ENCODE results near the gene MED12. TPM values are rescaled to one million over a fixed set of nuclear protein-coding genes. Genes with fewer than 3 reads are reported as not detected.

Gene MED12
- total RNA-seq, 1 donor from 2014 or later: 23.3 TPM

DNA sequence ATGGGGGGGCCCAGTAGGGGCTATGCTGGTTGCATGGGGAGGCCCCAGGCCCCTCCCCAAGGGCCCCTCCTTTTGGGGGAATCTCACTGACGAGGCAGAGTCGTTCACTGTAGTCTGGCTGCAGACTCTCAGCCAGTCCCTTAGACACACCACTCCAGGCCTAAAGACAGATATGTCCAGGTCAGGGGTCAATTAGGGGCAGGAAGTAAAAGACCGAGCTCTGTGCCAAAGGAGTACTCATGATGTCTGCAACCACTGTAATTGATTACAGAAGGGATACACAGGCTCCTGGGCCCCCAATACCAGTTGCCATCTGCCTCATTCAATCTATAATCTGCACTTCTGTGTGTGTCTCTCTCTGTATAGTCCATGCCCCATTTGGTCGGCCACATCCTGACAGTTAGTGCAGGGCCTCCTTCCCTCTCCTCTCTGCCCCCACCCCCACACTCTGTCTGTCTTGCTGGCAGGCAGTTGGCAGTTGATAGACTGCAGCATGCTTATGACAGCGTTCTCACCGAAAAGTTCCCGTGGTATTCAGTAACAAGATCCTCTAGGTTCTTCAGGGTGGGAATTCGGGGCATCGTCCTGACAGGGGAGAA, 10.5 kb upstream of the MED12 start:
- ATAC-seq: no peak

GRCh38 chrX:71109051-71109450, 9.3 kb upstream of the MED12 start:
- no peak for ATAC-seq

DNA sequence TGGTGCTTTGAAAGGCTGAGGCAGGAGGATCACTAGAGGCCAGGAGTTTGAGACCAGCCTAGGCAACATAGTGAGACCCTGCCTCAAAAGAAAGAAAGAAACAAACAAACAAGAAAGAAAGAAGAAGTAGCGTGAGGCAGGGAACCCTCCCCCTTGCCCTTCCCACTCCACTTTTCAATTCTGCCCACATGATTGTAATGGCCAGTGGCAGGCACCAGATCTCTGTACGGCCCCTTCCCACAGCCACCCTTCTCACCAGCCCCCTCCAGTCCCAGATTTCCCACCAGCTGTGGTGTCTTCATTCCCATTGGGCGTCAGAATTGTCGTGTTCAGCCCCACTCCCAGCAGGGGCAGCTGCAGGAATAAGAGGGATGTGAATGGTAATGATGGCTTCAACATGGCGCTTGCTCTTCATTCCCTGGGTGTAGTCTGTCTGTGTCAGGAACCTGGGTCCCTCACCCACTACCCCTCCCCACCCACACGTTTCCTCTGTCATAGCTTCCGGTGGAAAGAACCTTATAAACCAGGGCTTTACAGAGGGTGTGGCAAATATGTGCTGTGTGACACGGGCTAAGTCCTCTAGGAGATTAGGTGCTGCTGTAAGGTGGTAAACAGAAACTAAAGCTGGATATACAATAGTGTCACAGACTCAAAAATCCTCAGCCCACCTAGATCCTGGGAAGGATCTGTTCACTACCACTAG, 7.1 kb upstream of the MED12 start, which contains the start of gene IL2RG:
TSS of gene IL2RG (minus strand) at position 437 of the 703 bp plus-strand sequence. CDS start at position 399, 38 bp downstream.
- ATAC-seq: peak; percentile 85

GRCh38 chrX:71111921-71112431, 6.4 kb upstream of the MED12 start:
- peak; percentile 30 for ATAC-seq

DNA sequence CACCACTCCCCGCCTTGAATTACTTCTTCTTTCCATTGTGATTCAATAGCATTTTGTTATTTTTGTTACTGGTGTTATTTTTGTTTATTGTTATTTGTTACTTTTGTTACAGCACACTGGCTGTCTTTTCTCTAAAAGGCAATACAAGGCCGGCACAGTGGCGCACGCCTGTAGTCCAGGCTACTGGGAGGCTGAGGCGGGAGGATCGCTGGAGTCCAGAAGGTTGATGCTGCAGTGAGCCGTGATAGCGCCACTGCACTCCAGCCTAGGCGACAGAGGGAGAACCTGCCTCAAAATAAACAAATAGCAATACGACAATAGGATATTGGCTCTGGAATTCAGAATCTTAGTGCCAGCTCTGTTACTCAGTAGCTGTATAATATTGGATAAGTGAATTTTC, 1.0 kb upstream of the MED12 start:
- no peak for ATAC-seq

- ATAC-seq: peak; percentile 28
These were observed 664 bp downstream of the MED12 start for GRCh38 chrX:71118985-71119535.

DNA sequence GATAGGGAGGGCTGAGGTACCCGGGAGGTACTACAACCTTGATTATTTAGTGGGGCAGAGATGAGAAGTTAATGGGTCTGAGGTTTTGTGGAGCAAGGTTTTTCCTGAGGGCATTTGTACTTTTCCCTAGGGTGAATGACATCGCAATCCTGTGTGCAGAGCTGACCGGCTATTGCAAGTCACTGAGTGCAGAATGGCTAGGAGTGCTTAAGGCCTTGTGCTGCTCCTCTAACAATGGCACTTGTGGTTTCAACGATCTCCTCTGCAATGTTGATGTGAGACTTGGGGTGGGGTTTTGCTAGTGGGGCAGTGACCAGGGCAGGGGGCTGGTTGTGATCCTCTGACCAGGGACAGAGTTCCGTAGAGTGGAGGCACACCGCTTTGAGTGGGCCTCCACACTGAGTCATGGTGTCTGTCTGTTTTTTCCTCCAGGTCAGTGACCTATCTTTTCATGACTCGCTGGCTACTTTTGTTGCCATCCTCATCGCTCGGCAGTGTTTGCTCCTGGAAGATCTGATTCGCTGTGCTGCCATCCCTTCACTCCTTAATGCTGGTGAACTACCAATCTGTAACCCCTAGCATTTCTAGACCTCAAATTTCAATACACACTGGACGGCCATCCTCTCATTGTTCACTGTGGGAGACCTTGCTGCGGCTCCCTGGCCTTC, 9.9 kb downstream of the MED12 start:
- no peak for ATAC-seq

- peak; percentile 69 for ATAC-seq
These were observed 10.7 kb downstream of the MED12 start for GRCh38 chrX:71128915-71129765.

DNA sequence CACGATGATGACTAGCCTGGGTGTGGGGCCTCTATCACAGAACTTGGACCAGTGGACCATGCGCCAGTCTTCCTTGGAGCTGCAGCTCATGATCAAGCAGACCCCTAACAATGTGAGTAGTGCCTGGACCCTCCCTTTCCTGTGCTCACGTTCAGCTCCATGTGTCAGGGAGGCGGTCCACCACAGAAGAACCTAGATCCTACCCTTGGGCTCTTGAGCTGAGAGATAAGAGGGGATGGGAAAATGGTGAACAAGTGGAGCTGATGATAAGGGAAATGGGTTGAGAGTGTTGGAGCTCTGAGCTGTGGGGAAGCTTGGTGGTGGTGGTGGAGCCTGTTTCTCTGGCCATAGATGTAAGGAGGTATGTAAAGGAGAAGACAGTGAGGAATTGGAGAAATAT, 13.1 kb downstream of the MED12 start:
- ATAC-seq: no peak

- ATAC-seq: no peak
These were observed 22.0 kb downstream of the MED12 start for GRCh38 chrX:71140440-71140839.

- no peak for ATAC-seq
These were observed 25.1 kb downstream of the MED12 start for GRCh38 chrX:71143508-71143907.

DNA sequence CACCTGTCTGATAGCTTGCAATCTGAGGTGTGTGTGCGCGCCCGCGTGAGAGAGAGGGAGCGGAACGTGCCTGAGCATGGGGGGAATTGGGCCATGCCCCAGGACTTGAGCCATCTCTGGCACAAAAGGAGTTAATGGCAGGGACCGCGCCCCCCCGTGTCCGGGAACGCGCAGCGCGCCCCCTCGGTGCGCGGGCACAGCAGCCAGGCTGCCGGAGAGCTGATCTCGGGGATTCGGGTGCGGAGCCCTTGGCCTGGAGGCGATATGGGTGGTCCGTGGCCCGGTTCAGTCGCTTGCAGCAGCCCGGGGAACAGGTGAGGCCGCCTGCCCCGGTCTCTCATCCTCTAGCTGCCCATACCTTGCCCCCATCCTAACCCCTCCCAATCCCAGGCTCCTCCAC, 26.3 kb downstream of the MED12 start, which contains the start of gene NLGN3:
TSS of gene NLGN3 (plus strand) at position 191 of the 400 bp plus-strand sequence. CDS start 2,909 bp downstream, outside the sequence.
- peak; percentile 10 for ATAC-seq

GRCh38 chrX:71147496-71148277, 29.3 kb downstream of the MED12 start:
- ATAC-seq: no peak

DNA sequence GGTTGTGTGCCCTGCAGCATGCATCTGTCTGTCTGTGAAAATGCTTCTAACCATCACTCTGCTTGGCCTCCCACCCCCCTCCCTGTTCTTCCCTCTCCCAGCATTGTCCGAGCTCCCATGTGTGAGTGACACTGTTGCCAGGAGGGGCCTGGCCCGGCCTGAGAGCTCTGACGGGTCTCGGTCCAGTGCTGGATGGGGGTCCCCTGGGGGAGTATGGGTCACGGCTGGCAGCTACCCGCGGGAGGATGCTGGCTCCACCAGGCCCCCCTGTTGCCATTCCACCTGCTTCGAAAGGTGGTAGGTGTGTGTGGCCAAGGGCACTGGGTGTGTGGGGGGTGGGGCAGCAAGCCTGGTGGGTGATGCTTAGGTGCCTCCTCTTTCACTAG, 29.9 kb downstream of the MED12 start:
- ATAC-seq: no peak

- no peak for ATAC-seq
These were observed 33.0 kb downstream of the MED12 start for GRCh38 chrX:71151366-71151765.

DNA sequence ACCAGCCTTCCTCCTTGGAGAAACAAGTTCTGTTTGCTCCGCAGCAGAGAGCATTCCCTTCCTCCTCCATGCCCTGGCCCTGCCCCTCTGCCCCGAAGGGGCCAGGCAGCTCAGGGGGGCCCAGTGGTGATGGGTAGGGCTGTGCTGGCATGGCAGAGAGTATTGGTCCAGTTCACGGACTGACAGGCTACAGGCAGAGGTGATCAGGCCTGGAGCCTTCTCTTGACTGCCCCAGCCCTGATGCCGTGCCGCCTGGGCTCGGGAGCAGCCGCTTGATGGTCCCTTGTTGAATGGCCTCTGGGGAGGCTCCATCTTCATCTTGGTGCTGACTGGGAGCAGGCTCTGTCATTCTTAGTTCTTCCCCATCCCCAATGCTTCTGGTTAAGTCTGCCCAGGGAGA, 35.8 kb downstream of the MED12 start:
- ATAC-seq: no peak

DNA sequence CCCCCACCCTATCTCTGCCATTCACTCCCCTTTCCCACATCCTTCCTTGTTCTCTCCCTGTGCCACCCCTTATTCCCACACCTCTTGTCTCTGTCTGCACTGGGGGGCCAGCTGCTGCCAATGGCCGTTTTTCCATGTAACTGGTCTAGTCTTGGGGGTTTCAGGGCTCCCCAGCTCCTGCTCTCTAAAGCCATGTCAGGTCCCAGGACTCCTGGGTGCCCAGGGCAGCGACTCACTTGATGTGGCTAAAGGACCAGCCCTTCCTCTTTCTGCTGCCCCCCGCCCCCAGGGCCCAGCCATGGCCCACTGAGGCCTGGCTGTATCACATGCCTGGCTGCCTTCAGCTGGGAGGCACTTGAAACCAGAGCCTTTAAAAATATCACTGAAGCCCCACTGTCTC, 36.2 kb downstream of the MED12 start:
- ATAC-seq: no peak

GRCh38 chrX:71158603-71159002, 40.2 kb downstream of the MED12 start:
- no peak for ATAC-seq

DNA sequence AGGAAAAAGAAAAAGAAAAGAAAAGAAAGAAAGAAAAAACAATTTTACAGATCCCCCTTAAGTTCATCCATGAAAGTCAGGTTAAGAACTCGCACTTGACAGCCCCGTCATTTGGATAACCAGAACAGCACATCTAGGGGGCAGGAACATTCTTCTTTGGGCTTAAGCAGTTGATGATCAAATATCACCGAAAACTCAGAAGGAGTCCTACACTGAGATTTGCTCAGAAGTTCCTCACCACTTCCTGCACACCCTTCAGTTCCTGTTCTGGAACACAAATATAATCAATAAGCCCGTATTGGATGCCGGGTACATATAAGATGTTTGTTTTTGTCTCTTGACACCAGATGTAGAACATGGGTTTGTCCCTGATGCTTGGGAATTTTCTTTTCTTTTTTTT, 40.9 kb downstream of the MED12 start:
- ATAC-seq: no peak

DNA sequence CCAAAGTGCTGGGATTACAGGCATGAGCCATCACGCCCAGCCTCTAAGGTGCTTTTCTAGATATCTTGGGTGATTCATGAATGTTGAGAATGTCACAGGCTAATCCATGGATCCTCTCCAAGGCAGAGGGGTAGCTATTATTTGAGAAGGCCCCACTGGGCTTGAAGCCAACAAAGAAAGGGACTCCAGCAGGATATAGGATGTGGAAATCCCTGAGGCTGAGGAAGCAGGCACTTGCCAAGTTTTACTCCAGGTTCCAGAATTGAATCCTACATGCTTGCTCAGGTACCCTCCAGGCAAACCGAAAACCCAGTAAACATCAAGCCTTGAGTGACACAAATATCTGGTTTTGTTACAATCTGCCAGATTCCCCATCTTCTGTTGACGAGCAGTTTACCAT, 42.1 kb downstream of the MED12 start:
- ATAC-seq: no peak

DNA sequence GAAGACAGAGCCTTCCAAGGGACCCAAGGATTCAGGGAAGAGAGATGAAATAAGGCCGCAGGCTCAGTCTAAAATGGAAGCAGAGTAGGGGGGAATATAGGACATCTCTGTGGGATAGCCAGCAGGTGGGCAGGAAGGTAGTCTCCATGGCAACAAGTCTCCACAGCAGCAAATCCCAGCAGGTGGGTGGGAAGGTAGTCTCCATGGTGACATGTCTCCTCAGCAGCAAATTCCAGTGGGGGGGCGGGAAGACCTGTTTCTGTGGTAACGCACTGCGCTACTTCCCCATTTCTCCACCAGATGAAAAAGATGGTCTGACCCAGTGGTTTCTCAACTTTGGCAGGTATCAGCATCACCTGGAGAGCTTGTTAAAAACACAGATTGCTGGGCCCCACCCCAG, 44.6 kb downstream of the MED12 start:
- no peak for ATAC-seq

Data from esophagus mucosa (tissue), 1 donor.